Measurements from ENCODE around the gene MAL.

The MAL gene

GRCh38 chr2:95020275-95021022 lies 5.1 kb upstream of the MAL start:
- H3K18ac ChIP-seq (ENCODE audit: low read length) = no peak overlapping the region
- H3K4ac ChIP-seq (ENCODE audit: low read depth, low read length) = no peak overlapping the region
- H3K4me1 ChIP-seq (ENCODE audit: control insufficient read depth in 1 of 2, insufficient read depth in 2 of 2, low read length in 2 of 2) = peaks cover 6 to 9% of the 10 kb centered on the region in 2 experiments
- no peak overlapping the region for H4K91ac ChIP-seq (ENCODE audit: low read depth, low read length)
- H3K27ac ChIP-seq (ENCODE audit: low read depth, low read length) = no peak overlapping the region
- WGBS (ENCODE audit: extremely low coverage, insufficient coverage, insufficient read length) = no CpG with 5 or more reads among the region's 9 CpGs
- no peak overlapping the region for H3K4me2 ChIP-seq (ENCODE audit: low read length)
- H4K8ac ChIP-seq (ENCODE audit: low read depth, low read length) = no peak overlapping the region
- H3K23ac ChIP-seq (ENCODE audit: low read length) = no peak overlapping the region
- no peaks in the 10 kb centered on the region for H3K36me3 ChIP-seq (ENCODE audit: control insufficient read depth in 1 of 2, insufficient read depth in 2 of 2, low read length in 2 of 2)
- no peak overlapping the region for H4K12ac ChIP-seq (ENCODE audit: low read depth, low read length)
- H2AFZ ChIP-seq (ENCODE audit: insufficient read depth, low read length, poor library complexity) = no peak overlapping the region
- DNase-seq = peak in 1 of 2 donors; percentile 11
- H3K4me3 ChIP-seq (ENCODE audit: low read depth, low read length) = no peak overlapping the region
- no peak overlapping the region for H3K14ac ChIP-seq (ENCODE audit: low read length)
- H2BK12ac ChIP-seq (ENCODE audit: low read length) = no peak overlapping the region
- H3K27me3 ChIP-seq (ENCODE audit: insufficient read depth, low read length) = peaks cover 15% of the 10 kb centered on the region
- H3K9ac ChIP-seq (ENCODE audit: low read length) = no peak overlapping the region
- H3K9me3 ChIP-seq (ENCODE audit: insufficient read depth, low read depth, low read length) = no peaks in the 10 kb centered on the region
- H3K79me2 ChIP-seq (ENCODE audit: control insufficient read depth, insufficient read depth, low read length, poor library complexity) = no peaks in the 10 kb centered on the region
- no peak overlapping the region for H2BK120ac ChIP-seq (ENCODE audit: insufficient read depth, low read length, poor library complexity)
- H2AK5ac ChIP-seq (ENCODE audit: low read length) = no peak overlapping the region
- H2BK5ac ChIP-seq (ENCODE audit: low read depth, low read length, poor library complexity) = no peak overlapping the region
- H3K79me1 ChIP-seq (ENCODE audit: low read length) = no peaks in the 10 kb centered on the region

- no peak overlapping the region for H3K14ac ChIP-seq (ENCODE audit: low read length)
- no peak overlapping the region for H2BK5ac ChIP-seq (ENCODE audit: low read depth, low read length, poor library complexity)
- H2AFZ ChIP-seq (ENCODE audit: insufficient read depth, low read length, poor library complexity) = no peak overlapping the region
- no peak overlapping the region for H3K18ac ChIP-seq (ENCODE audit: low read length)
- H2BK12ac ChIP-seq (ENCODE audit: low read length) = no peak overlapping the region
- H3K4me3 ChIP-seq (ENCODE audit: low read depth, low read length) = no peak overlapping the region
- no peak overlapping the region for H4K8ac ChIP-seq (ENCODE audit: low read depth, low read length)
- no peak overlapping the region for H3K9ac ChIP-seq (ENCODE audit: low read length)
- H3K79me1 ChIP-seq (ENCODE audit: low read length) = no peaks in the 10 kb centered on the region
- no peak overlapping the region for H3K23ac ChIP-seq (ENCODE audit: low read length)
- H3K27me3 ChIP-seq (ENCODE audit: insufficient read depth, low read length) = peaks cover 21% of the 10 kb centered on the region
- no peak overlapping the region for H2AK5ac ChIP-seq (ENCODE audit: low read length)
- H3K27ac ChIP-seq (ENCODE audit: low read depth, low read length) = no peak overlapping the region
- DNase-seq = no peak
- no peaks in the 10 kb centered on the region for H3K79me2 ChIP-seq (ENCODE audit: control insufficient read depth, insufficient read depth, low read length, poor library complexity)
- H4K12ac ChIP-seq (ENCODE audit: low read depth, low read length) = no peak overlapping the region
- no peak overlapping the region for H3K4me2 ChIP-seq (ENCODE audit: low read length)
- WGBS (ENCODE audit: extremely low coverage, insufficient coverage, insufficient read length) = no CpG with 5 or more reads among the region's 5 CpGs
- H2BK120ac ChIP-seq (ENCODE audit: insufficient read depth, low read length, poor library complexity) = no peak overlapping the region
- H3K4ac ChIP-seq (ENCODE audit: low read depth, low read length) = no peak overlapping the region
- peaks cover 9% of the 10 kb centered on the region in 2 experiments for H3K4me1 ChIP-seq (ENCODE audit: control insufficient read depth in 1 of 2, insufficient read depth in 2 of 2, low read length in 2 of 2)
- H3K36me3 ChIP-seq (ENCODE audit: control insufficient read depth in 1 of 2, insufficient read depth in 2 of 2, low read length in 2 of 2) = no peaks in the 10 kb centered on the region
- no peak overlapping the region for H4K91ac ChIP-seq (ENCODE audit: low read depth, low read length)
- no peaks in the 10 kb centered on the region for H3K9me3 ChIP-seq (ENCODE audit: insufficient read depth, low read depth, low read length)
These were observed 4.5 kb upstream of the MAL start for GRCh38 chr2:95021023-95021416.

DNA sequence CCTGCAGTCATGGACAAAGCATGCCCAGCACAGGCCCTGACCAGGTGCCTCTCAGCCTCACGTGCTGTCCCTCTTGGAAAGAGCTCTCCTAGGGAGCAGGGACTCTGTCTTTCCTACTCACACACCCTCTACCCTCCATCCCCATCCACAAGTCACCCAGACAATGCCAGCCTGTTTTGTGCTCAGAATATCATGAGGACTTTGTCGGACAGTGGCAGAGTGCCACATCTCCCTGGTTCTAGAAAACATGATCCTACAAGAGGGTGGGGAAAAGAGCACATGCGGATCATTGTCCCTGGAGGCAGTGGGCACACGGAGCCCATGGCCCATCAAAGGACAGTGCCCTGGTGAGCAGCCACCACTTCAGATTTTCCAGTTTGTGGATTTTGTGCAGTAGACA lies 3.7 kb upstream of the MAL start:
- Histone ChIP-seq H3K9me3 (ENCODE audit: insufficient read depth, low read depth, low read length) (no peaks in the 10 kb centered on the region), H2BK12ac (ENCODE audit: low read length) (no peak overlapping the region), H4K91ac (ENCODE audit: low read depth, low read length) (no peak overlapping the region), H3K23ac (ENCODE audit: low read length) (no peak overlapping the region), H3K79me1 (ENCODE audit: low read length) (no peaks in the 10 kb centered on the region), H3K4me3 (ENCODE audit: low read depth, low read length) (no peak overlapping the region), H3K36me3 (ENCODE audit: control insufficient read depth in 1 of 2, insufficient read depth in 2 of 2, low read length in 2 of 2) (no peaks in the 10 kb centered on the region), H3K27me3 (ENCODE audit: insufficient read depth, low read length) (peaks cover 27% of the 10 kb centered on the region), H3K14ac (ENCODE audit: low read length) (no peak overlapping the region), H3K4me2 (ENCODE audit: low read length) (no peak overlapping the region), H3K4me1 (ENCODE audit: control insufficient read depth in 1 of 2, insufficient read depth in 2 of 2, low read length in 2 of 2) (peaks cover 9% of the 10 kb centered on the region in 2 experiments), H4K8ac (ENCODE audit: low read depth, low read length) (no peak overlapping the region), H3K18ac (ENCODE audit: low read length) (no peak overlapping the region), H4K12ac (ENCODE audit: low read depth, low read length) (no peak overlapping the region), H2AK5ac (ENCODE audit: low read length) (no peak overlapping the region), H3K4ac (ENCODE audit: low read depth, low read length) (no peak overlapping the region), H3K27ac (ENCODE audit: low read depth, low read length) (no peak overlapping the region), H2AFZ (ENCODE audit: insufficient read depth, low read length, poor library complexity) (no peak overlapping the region), H3K79me2 (ENCODE audit: control insufficient read depth, insufficient read depth, low read length, poor library complexity) (no peaks in the 10 kb centered on the region), H2BK120ac (ENCODE audit: insufficient read depth, low read length, poor library complexity) (no peak overlapping the region), H2BK5ac (ENCODE audit: low read depth, low read length, poor library complexity) (no peak overlapping the region), H3K9ac (ENCODE audit: low read length) (no peak overlapping the region)
- no peak for DNase-seq
- no CpG with 5 or more reads among the region's 4 CpGs for WGBS (ENCODE audit: extremely low coverage, insufficient coverage, insufficient read length)

GRCh38 chr2:95022309-95023221 lies 2.9 kb upstream of the MAL start:
- no peak overlapping the region for H3K4me2 ChIP-seq (ENCODE audit: low read length)
- no CpG with 5 or more reads among the region's 15 CpGs for WGBS (ENCODE audit: extremely low coverage, insufficient coverage, insufficient read length)
- no peak overlapping the region for H3K14ac ChIP-seq (ENCODE audit: low read length)
- H4K8ac ChIP-seq (ENCODE audit: low read depth, low read length) = no peak overlapping the region
- no peak overlapping the region for H2AFZ ChIP-seq (ENCODE audit: insufficient read depth, low read length, poor library complexity)
- H3K9ac ChIP-seq (ENCODE audit: low read length) = no peak overlapping the region
- H3K36me3 ChIP-seq (ENCODE audit: control insufficient read depth in 1 of 2, insufficient read depth in 2 of 2, low read length in 2 of 2) = no peaks in the 10 kb centered on the region
- no peak overlapping the region for H3K23ac ChIP-seq (ENCODE audit: low read length)
- H3K4me1 ChIP-seq (ENCODE audit: control insufficient read depth in 1 of 2, insufficient read depth in 2 of 2, low read length in 2 of 2) = peaks cover 9% of the 10 kb centered on the region in 2 experiments
- no peak overlapping the region for H2AK5ac ChIP-seq (ENCODE audit: low read length)
- H3K18ac ChIP-seq (ENCODE audit: low read length) = no peak overlapping the region
- peaks cover 33% of the 10 kb centered on the region for H3K27me3 ChIP-seq (ENCODE audit: insufficient read depth, low read length)
- no peak overlapping the region for H4K91ac ChIP-seq (ENCODE audit: low read depth, low read length)
- no peak overlapping the region for H2BK120ac ChIP-seq (ENCODE audit: insufficient read depth, low read length, poor library complexity)
- H3K79me2 ChIP-seq (ENCODE audit: control insufficient read depth, insufficient read depth, low read length, poor library complexity) = no peaks in the 10 kb centered on the region
- H3K27ac ChIP-seq (ENCODE audit: low read depth, low read length) = no peak overlapping the region
- no peaks in the 10 kb centered on the region for H3K79me1 ChIP-seq (ENCODE audit: low read length)
- no peak overlapping the region for H2BK12ac ChIP-seq (ENCODE audit: low read length)
- peak; percentile 73 to 84 for DNase-seq
- no peak overlapping the region for H4K12ac ChIP-seq (ENCODE audit: low read depth, low read length)
- no peaks in the 10 kb centered on the region for H3K9me3 ChIP-seq (ENCODE audit: insufficient read depth, low read depth, low read length)
- H3K4me3 ChIP-seq (ENCODE audit: low read depth, low read length) = peak overlapping the region; percentile 23
- no peak overlapping the region for H3K4ac ChIP-seq (ENCODE audit: low read depth, low read length)
- no peak overlapping the region for H2BK5ac ChIP-seq (ENCODE audit: low read depth, low read length, poor library complexity)
